Fibroblast of mammary gland (primary cell): Measurements from ENCODE around the gene SLC39A11.

Source experiments
- DNase-seq: peaks from one replicate; pipeline ENCODE4 v3.0.0-alpha.2; 2010; ENCODE audit warnings: low read depth
- H3K4me3 ChIP-seq: 2 replicates; pipeline ENCODE4 v1.5.1; 2011; ENCODE audit warnings: low read depth, mild to moderate bottlenecking, low read length, moderate library complexity; ENCODE audit not compliant: control insufficient read depth
- TF ChIP-seq, protein P1 (sequence below): conservative IDR thresholded peaks from 2 replicates; pipeline ENCODE4 v1.5.1; 2011; ENCODE audit warnings: low read depth, low read length, inconsistent platforms; ENCODE audit not compliant: control insufficient read depth, insufficient read depth

SLC39A11 gene

DNA sequence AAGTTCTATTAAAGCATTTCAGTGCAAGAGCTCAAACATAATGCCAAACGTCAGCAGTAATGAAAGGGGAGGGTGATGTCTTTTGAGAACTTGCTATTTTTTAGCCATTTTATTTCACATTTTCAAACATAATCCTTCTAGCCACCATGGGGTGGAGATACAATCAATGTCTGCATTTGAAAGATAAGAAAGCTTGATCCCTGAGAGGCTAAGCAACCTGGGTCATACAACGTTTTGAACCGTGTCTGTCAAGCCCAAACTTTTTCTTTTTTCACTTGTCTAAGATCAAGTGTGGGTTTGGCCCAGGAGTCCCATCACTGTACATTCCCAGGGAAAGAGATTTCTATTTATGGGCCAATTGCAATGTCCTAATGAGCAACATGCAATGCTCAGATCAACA lies 331.1 kb downstream of the SLC39A11 start:
- DNase-seq: no peak
- TF ChIP-seq, protein P1, sequence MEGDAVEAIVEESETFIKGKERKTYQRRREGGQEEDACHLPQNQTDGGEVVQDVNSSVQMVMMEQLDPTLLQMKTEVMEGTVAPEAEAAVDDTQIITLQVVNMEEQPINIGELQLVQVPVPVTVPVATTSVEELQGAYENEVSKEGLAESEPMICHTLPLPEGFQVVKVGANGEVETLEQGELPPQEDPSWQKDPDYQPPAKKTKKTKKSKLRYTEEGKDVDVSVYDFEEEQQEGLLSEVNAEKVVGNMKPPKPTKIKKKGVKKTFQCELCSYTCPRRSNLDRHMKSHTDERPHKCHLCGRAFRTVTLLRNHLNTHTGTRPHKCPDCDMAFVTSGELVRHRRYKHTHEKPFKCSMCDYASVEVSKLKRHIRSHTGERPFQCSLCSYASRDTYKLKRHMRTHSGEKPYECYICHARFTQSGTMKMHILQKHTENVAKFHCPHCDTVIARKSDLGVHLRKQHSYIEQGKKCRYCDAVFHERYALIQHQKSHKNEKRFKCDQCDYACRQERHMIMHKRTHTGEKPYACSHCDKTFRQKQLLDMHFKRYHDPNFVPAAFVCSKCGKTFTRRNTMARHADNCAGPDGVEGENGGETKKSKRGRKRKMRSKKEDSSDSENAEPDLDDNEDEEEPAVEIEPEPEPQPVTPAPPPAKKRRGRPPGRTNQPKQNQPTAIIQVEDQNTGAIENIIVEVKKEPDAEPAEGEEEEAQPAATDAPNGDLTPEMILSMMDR: no peak

DNA sequence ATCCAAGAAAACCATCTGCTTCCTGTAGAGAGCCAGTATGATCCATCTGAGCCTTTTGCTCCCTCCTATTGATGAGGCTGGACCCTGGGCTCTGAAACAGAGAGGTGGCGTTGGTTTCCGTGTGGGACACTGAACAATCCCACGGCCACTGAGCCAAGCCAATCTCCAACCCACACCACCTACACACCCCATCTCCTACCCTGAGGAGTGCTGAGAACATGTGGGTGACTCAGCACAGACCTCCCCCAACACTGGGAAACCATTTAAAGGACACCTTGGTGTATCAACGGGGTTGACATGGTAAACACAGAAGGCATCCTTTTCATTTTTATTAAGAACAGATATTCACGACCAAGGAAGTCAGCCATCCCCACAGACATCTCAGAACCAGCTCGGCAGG lies 332.1 kb downstream of the SLC39A11 start:
- H3K4me3 ChIP-seq: no peak overlapping the region
- TF ChIP-seq, protein P1: no peak
- peak; percentile 27 for DNase-seq

More for the DNA sequence above, 331.1 kb downstream of the SLC39A11 start:
- H3K4me3 ChIP-seq: no peak overlapping the region

DNA sequence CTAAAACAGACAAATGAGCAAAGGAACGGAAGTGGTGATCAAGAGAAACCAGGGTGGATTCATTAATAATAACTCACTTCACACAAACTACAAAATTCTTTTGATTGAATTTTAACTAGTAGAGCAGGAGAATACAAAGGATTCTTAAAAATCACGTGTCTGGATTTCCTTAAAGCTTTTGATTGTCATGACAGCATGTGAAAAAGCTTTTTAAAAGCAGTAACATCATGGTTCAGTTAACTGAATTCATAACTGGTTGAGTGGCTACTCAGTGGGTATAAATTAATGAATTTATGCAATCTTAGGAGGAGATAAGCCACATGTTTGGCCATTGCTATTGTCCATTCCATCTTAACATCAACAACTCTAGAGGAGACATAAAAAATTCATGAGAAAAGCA lies 333.2 kb downstream of the SLC39A11 start:
- H3K4me3 ChIP-seq: no peak overlapping the region
- DNase-seq: no peak

DNA sequence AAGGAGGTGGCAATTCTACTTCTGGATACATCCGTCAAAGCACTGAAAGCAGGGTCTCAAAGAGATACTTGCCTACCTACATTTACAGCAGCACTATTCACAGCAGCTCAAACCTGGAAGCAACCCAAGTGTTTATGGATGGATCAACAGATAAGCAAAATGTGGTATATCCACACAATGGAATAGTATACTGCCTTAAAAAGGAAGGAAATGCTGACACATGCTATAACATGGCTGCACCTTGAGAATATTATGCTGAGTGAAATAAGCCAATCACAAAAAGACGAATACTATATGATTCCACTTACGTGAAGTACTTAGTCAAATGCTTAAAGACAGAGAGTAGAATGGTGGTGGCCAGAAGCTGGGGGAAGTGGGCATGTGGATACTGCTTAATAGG lies 336.2 kb downstream of the SLC39A11 start:
- H3K4me3 ChIP-seq: no peak overlapping the region
- TF ChIP-seq, protein P1: no peak

More for the DNA sequence above, 333.2 kb downstream of the SLC39A11 start:
- TF ChIP-seq, protein P1: no peak

DNA sequence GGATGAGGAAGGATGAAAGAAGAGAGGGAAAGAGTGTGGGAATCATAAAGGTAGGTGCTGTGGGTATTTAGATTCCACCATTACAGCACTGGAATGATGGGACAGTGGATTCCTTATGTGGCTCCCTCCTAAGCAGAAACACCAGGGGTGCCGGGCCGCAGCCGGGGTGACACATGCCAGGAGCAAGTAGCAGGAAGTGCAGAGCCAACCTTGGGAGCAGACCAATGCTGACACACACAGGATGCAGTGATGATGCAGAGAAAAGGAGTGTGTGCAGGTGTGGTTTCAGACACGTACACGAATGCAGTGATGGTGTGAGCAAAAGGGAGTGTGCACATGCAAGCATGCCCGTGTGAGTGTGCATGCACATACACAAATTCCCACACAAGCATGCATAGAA lies 338.0 kb downstream of the SLC39A11 start:
- no peak for DNase-seq
- TF ChIP-seq, protein P1: no peak
- no peak overlapping the region for H3K4me3 ChIP-seq

More for the DNA sequence above, 336.2 kb downstream of the SLC39A11 start:
- no peak for DNase-seq

DNA sequence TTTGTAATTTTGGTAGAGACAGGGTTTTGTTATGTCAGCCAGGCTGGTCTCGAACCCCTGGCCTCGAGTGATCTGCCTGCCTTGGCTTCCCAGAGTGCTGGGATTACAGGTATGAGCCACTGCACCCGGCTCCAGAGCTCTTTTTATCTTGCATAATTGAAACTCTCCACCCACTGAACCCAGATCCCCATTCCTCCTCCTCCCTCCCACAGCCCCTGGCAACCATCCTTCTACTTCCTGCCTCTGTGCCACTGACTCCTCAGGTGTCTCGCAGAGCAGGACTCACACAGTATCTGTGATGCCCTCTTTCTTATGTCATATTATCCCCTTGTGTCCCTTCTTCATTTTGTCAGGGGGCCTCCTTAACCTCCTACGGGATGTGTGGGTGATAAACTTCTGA lies 340.7 kb downstream of the SLC39A11 start:
- H3K4me3 ChIP-seq: no peak overlapping the region
- no peak for DNase-seq
- TF ChIP-seq, protein P1: no peak

DNA sequence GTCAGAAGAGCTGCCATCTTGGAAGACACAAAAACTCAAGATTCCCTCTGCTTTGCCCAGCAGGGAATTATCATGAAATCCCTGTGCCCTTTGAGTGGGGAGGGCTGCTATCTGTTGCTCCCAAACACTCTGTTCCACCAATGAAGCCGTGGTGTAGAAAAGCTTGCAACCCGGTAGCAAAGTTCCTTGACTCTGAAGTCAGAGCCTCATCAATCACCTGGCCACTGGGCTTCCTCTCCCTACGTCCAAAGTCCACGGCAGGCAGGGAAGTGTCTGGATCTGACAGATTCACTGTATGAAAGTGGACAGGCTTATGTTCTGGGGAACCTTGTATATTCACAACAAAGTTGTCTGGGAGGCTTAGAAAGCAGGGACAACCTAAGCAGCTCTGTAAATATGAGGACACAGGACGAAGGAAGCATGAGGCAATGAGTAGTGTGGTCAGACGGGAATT lies 343.3 kb downstream of the SLC39A11 start:
- no peak overlapping the region for H3K4me3 ChIP-seq
- TF ChIP-seq, protein P1: no peak
- DNase-seq: no peak
